ENCODE data around the gene DIPK1C.

The DIPK1C gene

GRCh38 chr18:74400813-74401212, 56.3 kb downstream of the DIPK1C start:
- DNase-seq (ENCODE audit: low read depth in 1 of 2, low spot score in 1 of 2): no peak
- Histone ChIP-seq H3K27ac (replicated peaks) (no peak overlapping the region), H3K27me3 (ENCODE audit: insufficient read depth, poor library complexity, severe bottlenecking) (no peaks in the 10 kb centered on the region), H3K4me3 (replicated peaks; ENCODE audit: insufficient read depth, low read length) (no peak overlapping the region)
- TF ChIP-seq CTCF (IDR thresholded peaks at IDR 0.05; ENCODE audit: insufficient read depth, low read length) (no peak), GABPA (IDR thresholded peaks at IDR 0.05; ENCODE audit: low read depth) (no peak), POLR2AphosphoS5 (IDR thresholded peaks at IDR 0.05; ENCODE audit: low read depth) (no peak), SPI1 (IDR thresholded peaks at IDR 0.05; ENCODE audit: borderline replicate concordance, low read depth) (no peak), REST (IDR thresholded peaks at IDR 0.05; ENCODE audit: insufficient replicate concordance, low read depth) (no peak)

GRCh38 chr18:74399091-74399887, 57.8 kb downstream of the DIPK1C start:
- peak; percentile 65 to 72 for DNase-seq (ENCODE audit: low read depth in 1 of 2, low spot score in 1 of 2)
- TF ChIP-seq POLR2AphosphoS5 (IDR thresholded peaks at IDR 0.05; ENCODE audit: low read depth) (no peak), CTCF (IDR thresholded peaks at IDR 0.05; ENCODE audit: insufficient read depth, low read length) (no peak), REST (IDR thresholded peaks at IDR 0.05; ENCODE audit: insufficient replicate concordance, low read depth) (no peak), SPI1 (IDR thresholded peaks at IDR 0.05; ENCODE audit: borderline replicate concordance, low read depth) (no peak), GABPA (IDR thresholded peaks at IDR 0.05; ENCODE audit: low read depth) (no peak)
- no peak overlapping the region for H3K4me3 ChIP-seq (replicated peaks; ENCODE audit: insufficient read depth, low read length)
- H3K27ac ChIP-seq (replicated peaks): peak overlapping the region; percentile 38
- H3K27me3 ChIP-seq (ENCODE audit: insufficient read depth, poor library complexity, severe bottlenecking): no peaks in the 10 kb centered on the region

GRCh38 chr18:74397572-74397971, 59.5 kb downstream of the DIPK1C start:
- H3K27ac ChIP-seq (replicated peaks): no peak overlapping the region
- no peak for DNase-seq (ENCODE audit: low read depth in 1 of 2, low spot score in 1 of 2)
- TF ChIP-seq CTCF (IDR thresholded peaks at IDR 0.05; ENCODE audit: insufficient read depth, low read length) (no peak), POLR2AphosphoS5 (IDR thresholded peaks at IDR 0.05; ENCODE audit: low read depth) (no peak), SPI1 (IDR thresholded peaks at IDR 0.05; ENCODE audit: borderline replicate concordance, low read depth) (no peak)
- no peaks in the 10 kb centered on the region for H3K27me3 ChIP-seq (ENCODE audit: insufficient read depth, poor library complexity, severe bottlenecking)
- no peak overlapping the region for H3K4me3 ChIP-seq (replicated peaks; ENCODE audit: insufficient read depth, low read length)

All from HL-60 (cell line).